Measurements from ENCODE around the gene SLC34A3.

The SLC34A3 gene

DNA sequence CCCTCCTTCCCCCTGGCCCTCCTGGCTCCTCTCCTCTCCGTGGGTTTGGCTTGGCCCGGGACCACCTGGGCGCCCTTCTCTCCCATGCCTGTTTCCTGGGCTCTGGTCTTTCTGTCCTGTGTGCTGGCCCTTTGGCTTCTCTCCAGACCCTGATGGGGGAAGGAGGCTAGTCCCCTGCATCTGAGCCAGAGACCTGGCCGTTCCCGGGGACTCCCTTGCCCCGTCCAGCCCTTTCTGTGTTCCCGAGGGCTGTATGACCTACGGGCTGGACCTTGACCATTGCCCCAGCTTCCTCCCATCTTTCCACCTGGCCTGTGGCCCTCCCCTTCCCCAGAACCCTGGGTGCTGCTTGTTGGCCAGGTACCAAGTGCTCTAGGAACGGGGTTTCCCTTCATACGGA lies 32.8 kb downstream of the SLC34A3 start:
- DNase-seq (ENCODE audit: low read depth) = no peak
- TF ChIP-seq, protein P1, sequence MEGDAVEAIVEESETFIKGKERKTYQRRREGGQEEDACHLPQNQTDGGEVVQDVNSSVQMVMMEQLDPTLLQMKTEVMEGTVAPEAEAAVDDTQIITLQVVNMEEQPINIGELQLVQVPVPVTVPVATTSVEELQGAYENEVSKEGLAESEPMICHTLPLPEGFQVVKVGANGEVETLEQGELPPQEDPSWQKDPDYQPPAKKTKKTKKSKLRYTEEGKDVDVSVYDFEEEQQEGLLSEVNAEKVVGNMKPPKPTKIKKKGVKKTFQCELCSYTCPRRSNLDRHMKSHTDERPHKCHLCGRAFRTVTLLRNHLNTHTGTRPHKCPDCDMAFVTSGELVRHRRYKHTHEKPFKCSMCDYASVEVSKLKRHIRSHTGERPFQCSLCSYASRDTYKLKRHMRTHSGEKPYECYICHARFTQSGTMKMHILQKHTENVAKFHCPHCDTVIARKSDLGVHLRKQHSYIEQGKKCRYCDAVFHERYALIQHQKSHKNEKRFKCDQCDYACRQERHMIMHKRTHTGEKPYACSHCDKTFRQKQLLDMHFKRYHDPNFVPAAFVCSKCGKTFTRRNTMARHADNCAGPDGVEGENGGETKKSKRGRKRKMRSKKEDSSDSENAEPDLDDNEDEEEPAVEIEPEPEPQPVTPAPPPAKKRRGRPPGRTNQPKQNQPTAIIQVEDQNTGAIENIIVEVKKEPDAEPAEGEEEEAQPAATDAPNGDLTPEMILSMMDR (conservative IDR thresholded peaks at IDR 0.05; ENCODE audit: low read depth, low read length) = no peak
- H3K4me3 ChIP-seq (ENCODE audit: low read length) = no peak overlapping the region

DNA sequence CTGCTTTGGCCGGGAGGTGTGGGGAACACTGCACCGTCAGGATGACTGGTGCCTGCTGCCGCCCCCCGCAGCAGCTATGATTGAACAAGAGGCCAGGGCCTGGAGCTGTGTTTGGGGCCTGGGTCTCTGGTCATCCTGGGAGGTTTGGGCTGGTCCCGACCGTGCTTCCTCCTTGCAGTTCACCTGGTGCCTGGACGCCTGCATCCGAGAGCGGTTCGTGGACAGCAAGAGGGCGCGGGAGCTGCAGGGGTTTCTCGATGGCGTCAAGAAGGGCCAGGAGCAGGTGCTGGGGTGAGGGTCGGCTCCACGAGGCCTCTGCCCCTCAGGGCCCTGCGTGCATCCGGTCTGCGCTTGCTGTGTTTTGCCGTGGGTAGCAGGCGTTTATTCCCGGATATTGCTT lies 33.4 kb downstream of the SLC34A3 start:
- TF ChIP-seq, protein P1 (conservative IDR thresholded peaks at IDR 0.05; ENCODE audit: low read depth, low read length) = no peak
- DNase-seq (ENCODE audit: low read depth) = no peak
- H3K4me3 ChIP-seq (ENCODE audit: low read length) = no peak overlapping the region

DNA sequence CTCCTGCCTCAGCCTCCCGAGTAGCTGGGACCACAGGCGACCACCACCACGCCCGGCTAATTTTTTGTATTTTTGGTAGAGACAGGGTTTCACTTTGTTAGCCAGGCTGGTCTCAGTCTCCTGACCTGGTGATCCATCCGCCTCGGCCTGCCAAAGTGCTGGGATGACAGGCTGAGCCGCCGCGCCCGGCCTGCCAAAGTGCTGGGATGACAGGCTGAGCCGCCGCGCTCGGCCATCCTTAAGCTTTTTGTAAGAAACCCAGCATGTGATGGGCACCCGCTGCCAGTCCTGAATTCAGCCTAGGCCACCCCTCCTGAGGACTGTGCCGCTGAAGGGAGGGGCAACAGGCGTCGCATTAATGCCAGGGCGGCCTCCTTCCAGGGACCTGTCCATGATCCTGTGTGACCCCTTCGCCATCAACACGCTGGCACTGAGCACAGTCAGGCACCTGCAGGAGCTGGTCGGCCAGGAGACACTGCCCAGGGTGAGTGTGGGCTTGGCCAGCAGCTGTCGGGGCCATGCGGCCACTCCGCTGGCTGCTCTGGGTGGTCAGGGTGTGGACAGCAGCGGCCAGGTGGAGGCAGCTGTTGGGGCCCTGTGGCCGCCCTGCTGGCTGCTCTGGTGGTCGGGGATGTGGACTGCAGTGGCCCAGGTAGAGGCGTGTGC lies 34.9 kb downstream of the SLC34A3 start:
- H3K4me3 ChIP-seq (ENCODE audit: low read length) = no peak overlapping the region
- TF ChIP-seq, protein P1 (conservative IDR thresholded peaks at IDR 0.05; ENCODE audit: low read depth, low read length) = no peak
- no peak for DNase-seq (ENCODE audit: low read depth)

DNA sequence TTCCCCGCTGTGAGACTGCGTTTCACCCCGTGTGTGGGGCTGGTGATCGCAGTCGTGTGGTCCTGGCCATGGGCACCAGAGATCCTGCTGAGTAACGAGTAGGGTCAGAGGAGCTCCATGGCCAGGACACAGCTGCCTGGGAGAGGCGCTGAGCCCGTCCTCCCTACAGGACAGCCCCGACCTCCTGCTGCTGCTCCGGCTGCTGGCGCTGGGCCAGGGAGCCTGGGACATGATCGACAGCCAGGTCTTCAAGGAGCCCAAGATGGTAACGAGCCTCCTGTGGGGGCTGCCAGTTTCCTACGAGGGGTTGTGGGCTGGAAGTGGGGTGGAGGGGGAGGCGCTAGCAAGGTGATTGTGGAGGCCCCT lies 35.4 kb downstream of the SLC34A3 start:
- DNase-seq (ENCODE audit: low read depth) = no peak
- TF ChIP-seq, protein P1 (conservative IDR thresholded peaks at IDR 0.05; ENCODE audit: low read depth, low read length) = no peak
- H3K4me3 ChIP-seq (ENCODE audit: low read length) = no peak overlapping the region

DNA sequence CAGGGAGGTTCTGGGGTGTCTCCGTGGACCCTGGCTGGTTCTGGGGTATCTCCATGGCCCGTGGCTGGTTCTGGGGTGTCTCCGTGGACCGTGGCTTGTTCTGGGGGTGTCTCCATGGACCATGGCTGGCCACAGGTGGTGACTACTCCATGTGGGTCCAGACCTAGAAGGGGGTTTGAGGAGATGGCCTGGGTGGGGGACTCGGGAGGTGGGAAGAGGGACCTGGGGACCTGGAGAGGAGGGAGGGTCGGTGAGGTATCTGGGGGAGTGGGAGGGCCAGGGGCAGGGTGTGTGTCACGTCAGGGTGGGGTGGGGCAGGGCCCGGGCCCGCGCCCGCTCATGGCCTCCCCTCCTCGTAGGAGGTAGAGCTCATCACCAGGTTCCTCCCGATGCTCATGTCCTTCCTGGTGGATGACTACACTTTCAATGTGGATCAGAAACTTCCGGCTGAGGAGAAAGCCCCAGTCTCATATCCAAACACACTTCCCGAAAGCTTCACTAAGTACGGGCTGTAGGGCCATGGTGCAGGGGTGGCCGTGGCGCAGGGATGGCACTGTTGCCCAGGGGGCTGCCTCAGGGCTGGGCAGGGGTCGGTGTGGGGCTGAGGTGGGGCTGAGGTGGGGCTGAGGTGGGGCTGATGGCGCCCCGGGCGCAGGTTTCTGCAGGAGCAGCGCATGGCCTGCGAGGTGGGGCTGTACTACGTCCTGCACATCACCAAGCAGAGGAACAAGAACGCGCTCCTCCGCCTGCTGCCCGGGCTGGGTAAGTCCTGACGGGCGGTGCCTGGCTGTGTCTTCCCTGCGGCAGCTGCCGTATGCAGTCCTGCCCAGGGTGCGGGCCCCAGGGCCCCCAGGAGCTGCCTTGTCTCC lies 36.1 kb downstream of the SLC34A3 start:
- H3K4me3 ChIP-seq (ENCODE audit: low read length) = no peak overlapping the region
- DNase-seq (ENCODE audit: low read depth) = no peak
- TF ChIP-seq, protein P1 (conservative IDR thresholded peaks at IDR 0.05; ENCODE audit: low read depth, low read length) = no peak

DNA sequence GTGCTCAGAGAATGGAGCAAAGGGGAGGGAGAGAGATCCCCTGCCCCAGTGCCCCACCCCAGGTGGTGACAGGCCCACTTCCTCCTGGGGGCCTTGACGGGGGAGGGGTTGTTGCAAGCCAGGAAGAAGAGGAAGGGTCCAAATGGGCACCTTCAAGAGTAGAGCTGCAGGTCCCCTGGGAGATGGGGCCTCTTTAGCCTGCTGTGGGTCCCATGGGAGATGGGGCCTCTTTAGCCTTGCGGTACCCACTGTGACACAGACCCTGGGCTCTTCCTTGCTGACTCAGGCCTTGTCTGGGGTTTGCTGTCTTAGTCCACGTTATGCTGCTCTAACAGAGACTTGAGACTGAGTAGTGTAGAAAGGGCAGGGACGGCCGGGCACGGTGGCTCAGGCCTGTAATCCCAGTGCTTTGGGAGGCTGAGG lies 37.2 kb downstream of the SLC34A3 start:
- TF ChIP-seq, protein P1 (conservative IDR thresholded peaks at IDR 0.05; ENCODE audit: low read depth, low read length) = no peak

More for the DNA sequence above, 37.2 kb downstream of the SLC34A3 start:
- no peak for DNase-seq (ENCODE audit: low read depth)
- no peak overlapping the region for H3K4me3 ChIP-seq (ENCODE audit: low read length)

All from retinal pigment epithelial cell (primary cell).